Stimulated activated CD4-positive, alpha-beta T cell treated with anti-CD3 and anti-CD28 coated beads, Interleukin-15, amount 100 ng/mL, for 24 hours (primary cell): ENCODE data around the gene PEX26.
"Not testable (repeated sequence)": the region's sequence is repeated elsewhere in the genome, so short reads cannot be mapped to it uniquely, and the experiment has no call there.

Source experiments
- DNase-seq: peaks from one replicate; pipeline ENCODE4 v3.0.0-alpha.2; 2020

The PEX26 gene

GRCh38 chr22:18103527-18104269 lies 25.9 kb downstream of the PEX26 start:
- peak; percentile 54 for DNase-seq

GRCh38 chr22:18104566-18104965 lies 26.8 kb downstream of the PEX26 start:
- no peak for DNase-seq

GRCh38 chr22:18105981-18106380 lies 28.2 kb downstream of the PEX26 start:
- not testable (repeated sequence) for DNase-seq

GRCh38 chr22:18106550-18107341 lies 29.0 kb downstream of the PEX26 start:
- peak; percentile 60 for DNase-seq

- DNase-seq: no peak
These were observed 30.4 kb downstream of the PEX26 start for GRCh38 chr22:18108187-18108586.

GRCh38 chr22:18109410-18110193 lies 31.8 kb downstream of the PEX26 start:
- DNase-seq: no peak

GRCh38 chr22:18110194-18110953 lies 32.6 kb downstream of the PEX26 start, which contains the start of gene TUBA8:
Gene TUBA8 (plus strand): TSS chr22:18110809. CDS start chr22:18110866, 57 bp downstream.
- peak; percentile 66 for DNase-seq

GRCh38 chr22:18110954-18111758 lies 33.4 kb downstream of the PEX26 start:
- no peak for DNase-seq

GRCh38 chr22:18111759-18112330 lies 34.1 kb downstream of the PEX26 start:
- DNase-seq: no peak

- DNase-seq: no peak
These were observed 34.6 kb downstream of the PEX26 start for GRCh38 chr22:18112440-18112839.

GRCh38 chr22:18113680-18114394 lies 36.0 kb downstream of the PEX26 start:
- no peak for DNase-seq

GRCh38 chr22:18114495-18114894 lies 36.7 kb downstream of the PEX26 start:
- DNase-seq: no peak

GRCh38 chr22:18114976-18115652 lies 37.3 kb downstream of the PEX26 start:
- DNase-seq: no peak

- DNase-seq: no peak
These were observed 38.1 kb downstream of the PEX26 start for GRCh38 chr22:18115906-18116371.

- no peak for DNase-seq
These were observed 38.8 kb downstream of the PEX26 start for GRCh38 chr22:18116634-18117033.

- DNase-seq: no peak
These were observed 40.6 kb downstream of the PEX26 start for GRCh38 chr22:18118345-18118915.

- no peak for DNase-seq
These were observed 41.8 kb downstream of the PEX26 start for GRCh38 chr22:18119409-18120110.

GRCh38 chr22:18120857-18121256 lies 43.1 kb downstream of the PEX26 start:
- no peak for DNase-seq

- DNase-seq: no peak
These were observed 43.7 kb downstream of the PEX26 start for GRCh38 chr22:18121506-18121905.
